HG02610 (cell line): ENCODE data around the gene RNGTT.
A peak's percentile ranks its signal among the peaks of the same experiment; 100 is the strongest.

Experiments used
- ATAC-seq: cut with Tn5 transposase; IDR thresholded peaks from one replicate; pipeline ENCODE4 v1.9.1; 2021; ENCODE audit warnings: mild to moderate bottlenecking, moderate library complexity; ENCODE audit not compliant: unreplicated experiment

RNGTT gene

DNA sequence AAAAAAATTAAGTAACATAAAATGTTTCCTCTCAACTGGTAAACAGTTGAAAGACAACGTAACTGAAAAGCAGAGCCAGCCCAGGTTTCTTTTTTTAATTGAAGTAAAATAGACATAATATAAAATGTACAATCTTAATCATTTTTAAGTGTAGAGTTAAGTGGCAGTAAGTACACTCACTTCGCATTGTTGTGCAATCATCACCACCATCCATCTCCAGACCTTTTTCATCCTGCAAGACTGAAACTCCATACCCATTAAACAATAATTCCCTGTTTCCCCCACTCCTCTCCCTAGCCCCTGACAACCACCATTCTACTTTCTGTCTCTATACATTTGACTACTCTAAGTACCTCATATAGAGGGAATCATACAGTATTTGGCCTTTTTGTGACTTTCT is 395.7 kb downstream of the RNGTT start:
- no peak for ATAC-seq

DNA sequence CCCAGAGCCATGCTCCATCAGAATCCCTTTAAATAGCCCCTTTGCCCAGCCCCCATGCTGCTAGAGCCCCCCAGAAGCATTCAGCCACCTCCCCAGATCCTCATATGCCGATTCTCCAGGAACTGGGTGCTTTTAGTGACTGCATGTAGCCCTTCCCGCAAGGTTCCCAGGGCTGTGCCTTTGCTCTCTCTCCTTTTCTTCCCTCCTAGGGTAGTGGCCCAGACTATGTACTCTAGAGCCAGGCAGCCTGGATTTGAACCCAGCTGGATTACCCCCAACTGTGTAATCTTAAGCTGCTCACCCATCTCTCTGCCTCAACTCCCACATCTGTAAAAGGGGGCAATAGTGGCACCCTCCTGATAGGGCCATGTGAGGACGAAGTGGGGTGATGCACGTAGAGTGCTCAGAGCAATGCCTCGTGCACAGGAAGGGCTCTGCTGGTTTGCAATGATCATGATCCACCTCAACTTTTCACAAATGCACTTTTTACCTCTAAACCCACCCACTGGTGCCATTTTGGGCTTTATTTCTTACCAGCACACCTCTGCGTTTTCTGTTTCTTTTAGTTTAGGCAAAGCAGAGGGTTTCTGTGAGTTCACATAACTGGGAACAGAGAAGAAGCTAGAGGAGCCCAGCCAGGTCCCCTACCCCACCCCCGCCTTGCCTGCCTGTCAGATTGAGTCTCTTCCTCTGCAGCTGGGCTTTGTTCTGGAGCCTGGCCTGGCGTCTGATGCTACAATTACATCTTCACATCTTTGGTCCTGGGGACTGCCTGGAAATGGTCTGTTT is 396.5 kb downstream of the RNGTT start:
- ATAC-seq: no peak

DNA sequence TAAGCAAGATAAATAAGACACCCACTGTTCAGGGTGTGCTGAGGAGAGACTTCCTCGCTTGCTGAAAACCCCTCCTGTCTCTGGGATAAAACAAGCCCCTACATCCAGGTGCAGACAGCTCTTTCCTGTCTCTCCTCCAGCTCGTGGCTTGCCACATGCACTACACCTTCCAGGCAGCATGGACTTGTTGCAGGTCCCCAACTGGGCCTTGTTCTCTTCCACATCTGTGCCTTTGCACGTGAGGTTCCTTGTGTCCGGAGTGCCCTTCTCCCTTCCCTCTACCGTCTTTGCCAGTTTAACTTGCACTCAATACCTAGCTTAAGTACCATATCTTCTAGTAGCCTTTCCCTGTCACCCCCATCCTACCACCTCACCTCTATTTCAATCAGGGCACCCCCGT is 397.6 kb downstream of the RNGTT start:
- ATAC-seq: no peak

DNA sequence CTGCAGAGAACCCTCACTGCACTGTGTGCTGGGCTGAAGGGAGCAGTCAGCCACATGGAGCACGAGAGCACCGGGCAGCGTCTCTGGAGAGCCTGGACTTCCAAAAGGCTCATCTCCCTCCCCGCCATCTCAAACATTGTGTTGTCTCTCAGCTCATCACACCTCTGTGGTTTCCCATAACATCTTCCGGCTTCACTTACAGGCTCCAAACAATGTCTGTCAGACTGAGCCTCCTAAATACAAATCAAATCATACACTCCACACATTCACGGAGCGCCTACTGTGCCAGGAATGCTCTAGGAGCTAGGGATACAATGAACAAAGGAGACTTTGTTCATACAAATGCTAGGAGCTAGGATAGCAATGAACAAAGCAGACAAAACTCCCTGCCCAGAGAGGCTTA is 398.0 kb downstream of the RNGTT start:
- ATAC-seq: no peak

DNA sequence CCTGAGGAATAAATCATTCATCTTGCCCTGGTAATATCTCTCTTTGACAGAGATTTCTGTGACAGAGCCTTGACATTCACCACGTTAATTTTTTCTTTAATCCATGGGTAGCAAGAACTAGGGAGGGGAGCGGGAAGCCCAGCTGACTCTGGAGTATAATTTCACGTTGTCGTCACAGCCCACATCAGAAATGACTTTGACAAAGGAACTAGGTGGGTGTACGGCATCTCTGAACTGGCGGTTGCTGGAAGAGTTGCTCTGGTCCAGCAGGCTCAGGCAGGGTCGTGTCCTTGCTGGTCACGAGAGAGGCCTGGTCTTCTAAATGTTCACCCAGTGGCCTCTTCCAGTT is 400.2 kb downstream of the RNGTT start:
- ATAC-seq: no peak

DNA sequence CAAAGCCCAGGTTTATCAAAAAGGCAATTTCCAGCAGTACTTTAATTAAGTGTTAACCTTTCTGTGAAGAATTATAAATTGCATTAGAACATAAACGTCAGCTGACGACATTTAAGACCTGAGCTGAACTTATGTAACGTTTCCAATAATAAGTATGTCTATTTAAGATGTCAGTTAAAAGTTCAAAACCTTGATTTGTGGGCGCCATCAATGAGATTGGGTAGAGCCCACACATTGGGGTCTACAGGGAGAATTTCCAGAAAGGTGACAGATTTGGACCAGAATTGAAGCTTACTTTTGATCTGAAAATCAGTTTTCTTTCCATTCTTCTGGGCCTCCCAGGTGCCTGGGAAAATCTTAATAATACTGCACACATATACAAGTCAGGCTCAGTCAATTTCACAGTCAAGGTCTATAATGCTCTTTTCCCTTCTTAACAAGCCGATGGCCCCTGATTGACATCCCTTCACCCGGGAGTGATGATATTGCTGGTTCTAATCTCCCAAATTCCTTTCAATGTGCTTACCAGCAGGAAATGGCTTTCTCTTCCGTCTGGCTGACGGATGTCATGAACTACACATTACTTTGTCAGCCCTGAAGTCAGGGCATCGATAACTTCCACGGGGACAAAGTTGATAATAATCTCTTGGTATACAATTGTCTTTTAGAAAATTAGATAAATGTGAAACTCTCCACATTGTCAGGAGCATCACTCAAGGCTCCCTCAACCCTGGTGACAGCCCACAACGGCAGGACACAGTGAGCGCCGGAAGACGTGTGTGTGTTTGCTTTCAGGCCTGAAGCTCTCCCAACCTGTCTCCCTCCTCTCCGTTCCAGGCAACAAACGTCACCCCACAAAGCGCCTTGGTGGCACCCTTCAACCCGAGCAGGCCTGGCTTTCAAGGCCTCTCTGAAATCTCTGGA is 400.8 kb downstream of the RNGTT start:
- ATAC-seq: no peak

DNA sequence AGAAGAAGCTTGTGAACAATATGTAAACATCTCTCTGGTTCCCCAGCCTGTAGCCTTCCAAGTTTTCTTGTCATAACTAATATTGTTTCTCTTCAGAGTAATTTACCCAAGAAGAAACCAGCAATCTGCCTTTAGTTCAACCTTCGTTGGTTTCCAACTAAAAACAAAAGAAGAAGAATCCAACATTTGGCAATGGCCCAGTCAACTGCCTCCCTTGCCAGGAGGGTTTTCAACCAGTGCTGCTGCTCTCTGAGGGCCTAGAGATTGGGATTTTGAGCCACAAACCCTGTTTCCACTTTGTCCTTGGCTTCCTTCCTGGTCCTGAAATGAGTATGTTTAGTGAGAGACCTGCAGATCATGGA is 401.5 kb downstream of the RNGTT start:
- no peak for ATAC-seq

DNA sequence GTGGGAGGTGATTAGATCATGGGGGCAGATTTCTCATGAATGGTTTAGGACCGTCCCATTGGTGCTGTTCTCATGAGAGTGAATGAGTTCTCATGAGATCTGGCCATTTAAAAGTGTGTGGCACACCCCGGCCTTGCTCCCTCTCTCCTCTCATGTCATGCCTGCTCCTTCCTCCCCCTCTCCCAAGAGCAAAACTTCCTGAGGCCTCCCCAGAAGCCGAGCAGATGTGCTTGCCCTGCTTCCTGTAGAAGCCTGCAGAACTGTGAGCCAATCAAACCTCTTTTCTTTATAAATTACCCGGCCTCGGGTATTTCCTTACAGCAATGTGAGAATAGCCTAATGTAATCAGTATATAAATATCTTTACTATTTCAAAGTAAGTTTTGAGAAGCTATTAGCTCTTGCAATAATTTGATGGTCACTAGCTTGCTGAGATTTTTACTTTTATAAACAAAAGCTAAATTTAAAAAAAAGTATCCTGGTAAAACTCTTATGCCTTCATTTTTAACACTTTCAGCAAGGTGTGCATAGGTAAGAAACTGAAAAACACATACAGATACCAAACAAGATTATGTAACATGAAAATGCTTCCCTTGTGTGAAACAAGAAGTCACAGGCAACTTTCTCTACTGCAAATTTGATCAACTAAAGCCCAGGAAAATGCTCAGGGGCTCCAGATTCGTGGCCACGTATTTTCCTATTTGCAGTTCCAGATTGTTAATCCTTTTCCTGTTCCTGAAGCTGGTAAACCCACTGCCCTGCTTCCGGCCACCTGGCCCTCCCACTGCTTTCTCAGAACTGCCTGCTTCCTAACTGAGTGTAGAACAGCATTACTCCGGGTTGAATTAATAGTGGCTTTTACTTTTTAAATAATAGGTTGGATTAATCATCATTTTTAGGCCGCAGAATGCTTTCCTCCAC is 402.1 kb downstream of the RNGTT start:
- ATAC-seq: peak; percentile 38
